Mesenchymal stem cell (in vitro differentiated cells and primary cell): Measurements from ENCODE around the gene RPP25.
"Not testable (repeated sequence)": the region's sequence is repeated elsewhere in the genome, so short reads cannot be mapped to it uniquely, and the experiment has no call there.

Experiments
- DNase-seq: peaks from one replicate; pipeline ENCODE4 v3.0.0-alpha.2; 2013
- H2AFZ ChIP-seq: one replicate; pipeline ENCODE4 v1.6.1; 2013; ENCODE audit warnings: low read depth, mild to moderate bottlenecking, control low read depth, inconsistent platforms, low read length, moderate library complexity
- H2AK5ac ChIP-seq: 2 replicates; pipeline ENCODE4 v1.6.1; 2013; ENCODE audit warnings: low read length, moderate library complexity, mild to moderate bottlenecking, inconsistent platforms; ENCODE audit not compliant: severe bottlenecking
- H2BK120ac ChIP-seq: one replicate; pipeline ENCODE4 v1.6.1; 2013; ENCODE audit warnings: low read depth, mild to moderate bottlenecking, inconsistent platforms, low read length, moderate library complexity
- H2BK12ac ChIP-seq, 2 experiments: one replicate each; pipeline ENCODE4 v1.6.1; 2013; ENCODE audit warnings: inconsistent platforms in 2 of 2, low read length in 2 of 2, mild to moderate bottlenecking in 2 of 2, moderate library complexity in 2 of 2, control low read depth in 1 of 2
- H2BK15ac ChIP-seq: one replicate; pipeline ENCODE4 v1.6.1; 2013; ENCODE audit warnings: mild to moderate bottlenecking, low read depth, inconsistent platforms; ENCODE audit not compliant: poor library complexity, severe bottlenecking
- H2BK5ac ChIP-seq: 2 replicates; pipeline ENCODE4 v1.6.1; 2013; ENCODE audit warnings: low read depth, mild to moderate bottlenecking, low read length, control low read depth, inconsistent platforms; ENCODE audit not compliant: poor library complexity, severe bottlenecking
- H3K14ac ChIP-seq, 2 experiments: one replicate each; pipeline ENCODE4 v1.6.1; 2013; ENCODE audit warnings: inconsistent platforms in 2 of 2, low read length in 2 of 2, control low read depth in 1 of 2, mild to moderate bottlenecking in 1 of 2, moderate library complexity in 1 of 2
- H3K18ac ChIP-seq, 2 experiments: one replicate each; pipeline ENCODE4 v1.6.1; 2013; ENCODE audit warnings: inconsistent platforms in 2 of 2, low read length in 2 of 2, control low read depth in 1 of 2, low read depth in 1 of 2, mild to moderate bottlenecking in 1 of 2
- H3K23ac ChIP-seq, 2 experiments: one replicate each; pipeline ENCODE4 v1.6.1; 2013; ENCODE audit warnings: inconsistent platforms in 2 of 2, low read length in 2 of 2, mild to moderate bottlenecking in 2 of 2, moderate library complexity in 2 of 2, control low read depth in 1 of 2
- H3K27ac ChIP-seq: 2 replicates; pipeline ENCODE4 v1.5.1; 2013; ENCODE audit warnings: mild to moderate bottlenecking, moderate library complexity, low read length, control low read depth, inconsistent platforms; ENCODE audit not compliant: poor library complexity, severe bottlenecking
- H3K27me3 ChIP-seq, 2 experiments: 2 replicates each; pipeline versions ENCODE4 v1.6.1 to v1.7.0; 2013; ENCODE audit warnings: low read length in 2 of 2, mild to moderate bottlenecking in 2 of 2, moderate library complexity in 2 of 2, control low read depth in 1 of 2, inconsistent platforms in 1 of 2; ENCODE audit not compliant: control insufficient read depth in 1 of 2, insufficient read depth in 1 of 2
- H3K36me3 ChIP-seq, 2 experiments: 2 replicates each; pipeline versions ENCODE4 v1.6.1 to v1.7.0; 2013; ENCODE audit warnings: low read length in 2 of 2, control low read depth in 1 of 2, inconsistent platforms in 1 of 2, low read depth in 1 of 2, mild to moderate bottlenecking in 1 of 2; ENCODE audit not compliant: insufficient read depth in 2 of 2, control insufficient read depth in 1 of 2
- H3K4ac ChIP-seq, 2 experiments: one replicate each; pipeline ENCODE4 v1.6.1; 2013; ENCODE audit warnings: inconsistent platforms in 2 of 2, low read length in 2 of 2, mild to moderate bottlenecking in 2 of 2, moderate library complexity in 2 of 2, control low read depth in 1 of 2, low read depth in 1 of 2
- H3K4me1 ChIP-seq: 2 replicates; pipeline ENCODE4 v1.6.1; 2013; ENCODE audit warnings: low read depth, low read length, control low read depth; ENCODE audit not compliant: control insufficient read depth, insufficient read depth
- H3K4me2 ChIP-seq: 2 replicates; pipeline ENCODE4 v1.6.1; 2013; ENCODE audit warnings: low read length, mild to moderate bottlenecking, inconsistent platforms; ENCODE audit not compliant: poor library complexity, severe bottlenecking
- H3K4me3 ChIP-seq, 2 experiments: 2 replicates each; pipeline versions ENCODE4 v1.5.1 to v1.7.0; 2013; ENCODE audit warnings: low read length in 2 of 2, mild to moderate bottlenecking in 2 of 2, control low read depth in 1 of 2, low read depth in 1 of 2; ENCODE audit not compliant: insufficient read depth in 1 of 2
- H3K79me1 ChIP-seq: replicated peaks from 2 replicates; pipeline ENCODE4 v1.6.1; 2013; ENCODE audit warnings: mild to moderate bottlenecking, control low read depth, low read length, inconsistent platforms; ENCODE audit not compliant: poor library complexity, severe bottlenecking
- H3K9ac ChIP-seq: 2 replicates; pipeline ENCODE4 v1.7.0; 2013; ENCODE audit warnings: mild to moderate bottlenecking, low read length, moderate library complexity
- H3K9me3 ChIP-seq: 2 replicates; pipeline ENCODE4 v1.7.0; 2013; ENCODE audit warnings: mild to moderate bottlenecking, low read length; ENCODE audit not compliant: control insufficient read depth
- H4K8ac ChIP-seq: one replicate; pipeline ENCODE4 v1.6.1; 2013; ENCODE audit warnings: inconsistent platforms, mild to moderate bottlenecking, low read length, moderate library complexity
- H4K91ac ChIP-seq: one replicate; pipeline ENCODE4 v1.6.1; 2013; ENCODE audit warnings: mild to moderate bottlenecking, low read length, inconsistent platforms
- WGBS: methylation state at CpG from one replicate; pipeline ENCODE4 v1.1.7; 2013; ENCODE audit warnings: mixed read lengths; 5-methylcytosine and 5-hydroxymethylcytosine counted together

The RPP25 gene

DNA sequence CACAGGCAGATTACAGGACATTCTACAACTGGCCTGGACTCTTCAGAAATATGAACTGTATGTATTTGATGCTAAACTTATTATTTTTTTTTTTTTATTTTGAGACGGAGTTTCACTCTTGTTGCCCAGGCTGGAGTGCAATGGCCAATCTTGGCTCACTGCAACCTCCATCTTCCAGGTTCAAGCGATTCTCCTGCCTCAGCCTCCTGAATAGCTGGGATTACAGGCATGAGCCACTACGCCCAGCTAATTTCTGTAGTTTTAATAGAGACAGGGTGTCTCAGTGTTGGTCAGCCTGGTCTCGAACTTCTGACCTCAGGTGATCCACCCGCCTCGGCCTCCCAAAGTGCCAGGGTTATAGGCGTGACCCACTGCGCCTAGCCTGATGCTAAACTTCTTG lies 42.8 kb downstream of the RPP25 start:
- H4K91ac ChIP-seq, H3K27me3 ChIP-seq, H3K79me1 ChIP-seq, H2AFZ ChIP-seq, H3K4me2 ChIP-seq, H3K27ac ChIP-seq, H3K23ac ChIP-seq, H3K9me3 ChIP-seq, H3K14ac ChIP-seq, H3K4ac ChIP-seq, H2BK12ac ChIP-seq, DNase-seq, H3K4me3 ChIP-seq, H2AK5ac ChIP-seq, H4K8ac ChIP-seq, H3K4me1 ChIP-seq, H2BK15ac ChIP-seq, H2BK5ac ChIP-seq, H3K18ac ChIP-seq, H2BK120ac ChIP-seq: not testable (repeated sequence)
- Histone ChIP-seq H3K9ac (peak overlapping the region; percentile 8), H3K36me3 (peaks cover 43 to 58% of the 10 kb centered on the region in 2 experiments)
- 98% methylated on average over 7 of the region's 8 CpGs for WGBS

DNA sequence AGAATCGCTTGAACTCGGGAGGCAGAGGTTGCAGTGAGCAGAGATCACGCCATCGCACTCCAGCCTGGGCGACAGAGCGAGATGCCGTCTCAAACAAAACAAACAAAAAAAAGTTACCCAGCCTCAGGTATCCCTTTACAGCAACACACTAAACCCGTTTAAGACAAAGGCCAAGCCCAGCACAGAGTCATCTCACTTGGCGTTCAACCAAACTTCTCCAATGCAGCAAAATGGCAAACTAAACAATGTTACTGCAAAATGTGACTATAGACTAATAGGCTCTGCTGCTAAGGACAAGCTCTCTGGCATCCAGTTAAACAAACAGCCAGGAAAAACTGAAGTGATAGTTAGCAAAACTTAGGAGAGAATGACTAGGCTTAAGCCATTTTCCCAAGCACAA lies 43.5 kb downstream of the RPP25 start:
- Histone ChIP-seq H2BK12ac (no peak overlapping the region), H2AK5ac (no peak overlapping the region), H3K4me2 (no peak overlapping the region), H2BK5ac (no peak overlapping the region), H4K8ac (no peak overlapping the region), H3K27me3 (no peaks in the 10 kb centered on the region), H3K36me3 (peaks cover 40 to 51% of the 10 kb centered on the region in 2 experiments), H3K27ac (no peak overlapping the region), H3K4me3 (no peak overlapping the region), H3K14ac (no peak overlapping the region), H3K23ac (no peak overlapping the region), H3K79me1 (peaks cover 3% of the 10 kb centered on the region), H2AFZ (no peak overlapping the region), H2BK120ac (no peak overlapping the region), H3K9ac (peak overlapping the region; percentile 8), H3K18ac (no peak overlapping the region), H4K91ac (no peak overlapping the region), H3K4me1 (peaks cover 8% of the 10 kb centered on the region), H3K9me3 (no peaks in the 10 kb centered on the region), H2BK15ac (no peak overlapping the region), H3K4ac (no peak overlapping the region)
- no peak for DNase-seq
- WGBS, result 96% methylated on average over 9 of the region's 9 CpGs

DNA sequence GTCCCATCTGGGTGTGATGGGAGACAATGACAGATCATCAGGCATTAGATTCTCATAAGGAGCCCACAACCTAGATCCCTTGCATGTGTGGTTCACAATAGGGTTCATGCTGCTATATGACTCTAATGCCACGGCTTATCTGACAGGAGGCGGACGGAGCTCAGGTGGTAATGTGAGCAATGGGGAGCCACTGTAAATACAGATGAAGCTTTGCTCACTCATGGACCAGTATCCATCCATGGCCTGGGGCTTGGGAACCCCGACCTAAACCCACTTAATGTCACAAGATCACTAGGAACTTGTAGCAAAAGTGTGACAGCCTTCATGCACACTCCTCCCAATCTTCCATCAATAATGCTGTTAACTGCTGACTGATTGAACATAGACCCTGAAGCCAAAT lies 47.9 kb downstream of the RPP25 start:
- Histone ChIP-seq H4K8ac (no peak overlapping the region), H3K18ac (no peak overlapping the region), H3K4me3 (no peak overlapping the region), H4K91ac (no peak overlapping the region), H3K14ac (no peak overlapping the region), H3K79me1 (peaks cover 7% of the 10 kb centered on the region), H2BK12ac (no peak overlapping the region), H3K27ac (no peak overlapping the region), H3K27me3 (no peaks in the 10 kb centered on the region), H3K9ac (no peak overlapping the region), H2BK15ac (no peak overlapping the region), H2AFZ (no peak overlapping the region), H3K4me2 (no peak overlapping the region), H3K4me1 (peaks cover 20% of the 10 kb centered on the region), H3K36me3 (peaks cover 20 to 40% of the 10 kb centered on the region in 2 experiments), H2BK5ac (no peak overlapping the region), H3K9me3 (no peaks in the 10 kb centered on the region), H2BK120ac (no peak overlapping the region), H3K23ac (no peak overlapping the region), H3K4ac (no peak overlapping the region), H2AK5ac (no peak overlapping the region)
- 98% methylated on average over 4 of the region's 4 CpGs for WGBS
- DNase-seq, result no peak

DNA sequence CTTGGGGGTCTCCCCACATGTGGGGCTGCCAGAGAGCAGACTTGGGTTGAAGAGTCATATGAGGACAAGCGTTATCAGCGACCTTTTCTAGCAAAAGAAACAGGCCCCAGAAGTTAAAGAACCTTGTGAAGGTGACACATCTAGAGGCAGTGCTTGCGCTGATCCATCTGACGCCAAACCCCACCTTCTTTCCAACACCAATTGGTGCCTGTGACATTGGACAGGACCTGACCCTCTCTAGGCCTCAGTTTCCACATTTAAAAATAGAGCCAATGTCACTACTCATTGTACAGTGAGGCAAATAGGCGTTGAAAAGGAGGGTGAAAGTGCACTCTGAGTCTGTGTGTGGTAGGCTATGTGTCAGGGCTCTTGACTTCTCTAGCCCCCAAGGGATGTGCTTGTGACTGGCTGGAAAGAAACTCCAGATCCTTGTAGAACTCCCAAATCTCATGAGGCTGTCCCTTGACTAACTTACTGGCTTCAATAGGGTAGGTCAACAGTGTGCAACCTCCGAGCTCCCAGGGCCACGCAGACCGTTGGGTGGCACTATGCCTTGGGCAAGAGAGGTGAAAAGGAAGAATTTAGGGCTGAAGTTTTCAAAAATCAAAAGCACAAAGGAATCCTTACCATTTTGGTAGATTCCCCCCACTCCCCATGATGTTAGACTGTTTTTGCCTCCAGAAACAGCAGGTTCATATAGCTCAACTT lies 49.3 kb downstream of the RPP25 start:
- Histone ChIP-seq H3K27me3 (no peaks in the 10 kb centered on the region), H4K8ac (peak overlapping the region; percentile 87), H2BK15ac (no peak overlapping the region), H3K18ac (peak overlapping the region; percentile 89 to 94), H3K79me1 (peaks cover 14% of the 10 kb centered on the region), H2AFZ (peak overlapping the region; percentile 75), H2BK5ac (no peak overlapping the region), H3K27ac (peak overlapping the region; percentile 59), H4K91ac (peak overlapping the region; percentile 16), H2AK5ac (no peak overlapping the region), H3K4me3 (peak overlapping the region; percentile 85 to 87), H2BK12ac (no peak overlapping the region), H3K9me3 (no peaks in the 10 kb centered on the region), H3K4me1 (peaks cover 20% of the 10 kb centered on the region), H2BK120ac (peak overlapping the region; percentile 66), H3K23ac (peak overlapping the region in 1 of 2 experiments; percentile 13), H3K14ac (peak overlapping the region in 1 of 2 experiments; percentile 44), H3K9ac (peak overlapping the region; percentile 97), H3K36me3 (peaks cover 24 to 44% of the 10 kb centered on the region in 2 experiments), H3K4ac (peak overlapping the region; percentile 58 to 64), H3K4me2 (peak overlapping the region; percentile 94)
- DNase-seq, result no peak
- WGBS, result 49% methylated on average over 8 of the region's 8 CpGs
